HG02763 (cell line): ENCODE data around the gene FCRL6.

ENCODE experiments used
- ATAC-seq: cut with Tn5 transposase; IDR thresholded peaks from one replicate; pipeline ENCODE4 v1.9.1; 2021; ENCODE audit warnings: mild to moderate bottlenecking, moderate library complexity; ENCODE audit not compliant: unreplicated experiment

FCRL6 gene

DNA sequence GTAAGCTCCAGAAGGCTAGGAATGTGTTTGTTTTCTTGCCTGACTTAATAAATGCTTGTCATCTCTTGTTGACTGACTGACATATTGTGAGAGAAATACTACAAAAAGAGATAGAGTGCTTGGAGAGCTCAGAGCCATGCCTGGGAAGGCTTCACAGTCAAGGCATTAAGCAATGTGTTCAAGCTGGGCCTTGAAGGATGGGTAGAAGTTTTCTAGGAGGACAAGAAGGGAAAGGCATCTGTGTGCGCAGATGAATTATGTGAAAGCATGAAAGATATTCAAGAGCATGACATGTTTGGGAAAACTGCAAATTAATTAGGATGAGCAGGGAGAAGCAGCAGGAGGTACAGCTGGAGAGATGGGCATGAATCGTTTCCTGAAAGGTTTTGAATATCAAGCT lies 30.1 kb downstream of the FCRL6 start:
- ATAC-seq = no peak

DNA sequence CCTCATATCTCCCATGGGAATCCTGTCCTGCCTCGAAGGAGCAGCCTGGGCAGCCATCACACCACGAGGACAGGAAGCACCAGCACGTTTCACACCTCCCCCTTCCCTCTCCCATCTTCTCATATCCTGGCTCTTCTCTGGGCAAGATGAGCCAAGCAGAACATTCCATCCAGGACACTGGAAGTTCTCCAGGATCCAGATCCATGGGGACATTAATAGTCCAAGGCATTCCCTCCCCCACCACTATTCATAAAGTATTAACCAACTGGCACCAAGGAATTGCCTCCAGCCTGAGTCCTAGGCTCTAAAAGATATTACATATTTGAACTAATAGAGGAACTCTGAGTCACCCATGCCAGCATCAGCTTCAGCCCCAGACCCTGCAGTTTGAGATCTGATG lies 33.2 kb downstream of the FCRL6 start:
- no peak for ATAC-seq

DNA sequence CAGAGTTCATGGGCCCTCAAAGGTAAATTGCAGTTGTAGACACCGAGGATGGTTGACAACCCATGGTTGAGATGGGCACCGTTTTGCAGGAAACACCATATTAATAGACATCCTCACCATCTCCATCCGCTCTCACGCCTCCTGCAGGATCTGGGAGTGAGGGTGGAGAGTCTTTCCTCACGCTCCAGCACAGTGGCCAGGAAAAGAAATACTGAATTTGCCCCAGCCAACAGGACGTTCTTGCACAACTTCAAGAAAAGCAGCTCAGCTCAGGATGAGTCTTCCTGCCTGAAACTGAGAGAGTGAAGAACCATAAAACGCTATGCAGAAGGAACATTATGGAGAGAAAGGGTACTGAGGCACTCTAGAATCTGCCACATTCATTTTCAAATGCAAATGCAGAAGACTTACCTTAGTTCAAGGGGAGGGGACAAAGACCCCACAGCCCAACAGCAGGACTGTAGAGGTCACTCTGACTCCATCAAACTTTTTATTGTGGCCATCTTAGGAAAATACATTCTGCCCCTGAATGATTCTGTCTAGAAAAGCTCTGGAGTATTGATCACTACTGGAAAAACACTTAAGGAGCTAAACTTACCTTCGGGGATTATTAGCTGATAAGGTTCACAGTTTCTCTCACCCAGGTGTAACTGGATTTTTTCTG lies 33.8 kb downstream of the FCRL6 start:
- ATAC-seq = no peak

DNA sequence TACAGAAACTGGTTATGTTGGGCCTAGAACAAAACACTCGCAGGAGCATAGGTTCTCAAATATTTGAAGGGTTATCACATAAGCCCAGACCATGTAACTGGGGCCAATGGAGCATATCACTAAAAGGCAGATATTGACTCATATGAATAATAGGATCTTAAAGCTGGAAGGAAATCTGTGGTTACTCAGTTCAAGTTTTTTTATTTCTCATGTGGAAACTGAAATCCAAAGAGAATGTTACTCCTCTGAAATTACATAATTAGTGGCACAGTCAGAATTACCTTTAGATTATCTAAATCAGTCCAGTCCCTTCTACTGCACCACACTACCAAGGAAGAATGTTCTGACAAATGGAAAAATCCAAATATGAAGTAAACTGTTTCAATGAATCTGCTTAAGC lies 36.6 kb downstream of the FCRL6 start:
- ATAC-seq = no peak

DNA sequence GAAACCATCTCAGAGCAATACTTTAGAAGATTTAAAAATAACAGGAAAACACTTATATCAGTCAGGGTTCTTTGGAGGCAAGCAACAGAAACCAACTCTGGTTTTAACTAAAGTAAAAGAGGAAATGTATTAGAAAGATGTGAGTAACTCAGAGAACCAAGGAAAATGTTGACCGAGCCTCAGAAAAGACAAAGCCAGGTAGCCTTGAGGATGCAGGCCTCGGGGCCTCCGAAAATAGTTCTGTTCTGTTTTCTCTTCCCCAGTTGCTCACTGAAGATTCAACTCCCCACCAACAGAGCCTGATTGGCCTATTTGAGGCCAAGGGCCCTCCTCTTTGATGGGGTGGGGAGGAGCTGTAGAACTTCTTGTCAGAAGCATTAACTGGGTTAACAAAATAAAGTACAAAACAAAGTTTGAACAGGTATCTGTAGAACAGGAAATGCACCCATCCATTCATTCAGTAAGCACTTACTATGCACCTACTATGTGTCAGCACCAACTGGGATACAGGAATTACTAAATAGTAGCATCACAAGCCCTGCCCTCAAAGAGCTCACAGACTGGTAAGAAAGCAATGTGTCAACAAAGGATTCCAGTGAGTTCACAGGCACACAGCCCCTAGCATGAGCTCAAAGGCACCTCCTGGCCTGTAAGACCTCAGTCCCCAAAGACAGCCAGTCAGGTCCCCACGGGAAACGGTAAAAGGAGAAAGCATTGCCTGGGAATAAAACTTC lies 37.1 kb downstream of the FCRL6 start:
- peak; percentile 47 for ATAC-seq

DNA sequence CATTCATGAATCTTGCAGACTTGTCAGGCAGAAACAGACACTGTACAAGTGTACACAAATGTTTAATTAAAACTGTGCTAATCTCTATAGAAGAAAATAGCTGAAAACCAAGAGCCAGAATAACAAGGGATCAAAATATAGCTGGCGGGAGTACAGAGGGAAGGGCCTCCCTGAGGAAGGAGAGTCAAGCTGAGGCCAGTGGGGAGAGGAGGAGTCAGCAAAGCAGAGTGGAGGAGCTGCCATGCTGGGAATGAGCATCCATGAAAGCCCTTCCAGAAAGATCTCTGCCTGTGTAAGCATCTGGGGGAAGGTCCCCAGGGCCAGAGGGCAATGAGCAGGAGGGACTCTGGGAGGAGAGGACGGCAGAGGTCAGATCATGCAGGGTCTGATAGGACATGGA lies 39.6 kb downstream of the FCRL6 start:
- ATAC-seq = no peak

DNA sequence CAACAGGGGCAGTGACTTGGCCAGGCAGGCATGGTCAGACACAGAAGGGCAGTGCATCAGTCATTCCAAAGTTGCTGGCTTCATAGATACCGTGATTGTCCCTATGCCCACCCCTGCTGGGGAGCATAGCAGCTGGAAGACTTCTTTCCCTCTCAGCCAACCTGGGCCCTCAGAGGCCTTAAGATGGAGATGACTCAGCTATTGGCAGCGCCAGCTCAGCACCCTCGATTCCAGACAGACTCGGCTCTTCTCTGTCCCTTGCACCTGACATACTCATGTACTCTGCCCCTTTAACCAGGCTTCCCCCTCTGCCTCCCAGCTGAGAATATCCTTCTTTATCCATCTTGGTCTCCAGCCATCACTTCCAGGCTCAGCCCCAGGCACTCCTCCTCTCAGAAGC lies 41.3 kb downstream of the FCRL6 start:
- ATAC-seq = no peak

DNA sequence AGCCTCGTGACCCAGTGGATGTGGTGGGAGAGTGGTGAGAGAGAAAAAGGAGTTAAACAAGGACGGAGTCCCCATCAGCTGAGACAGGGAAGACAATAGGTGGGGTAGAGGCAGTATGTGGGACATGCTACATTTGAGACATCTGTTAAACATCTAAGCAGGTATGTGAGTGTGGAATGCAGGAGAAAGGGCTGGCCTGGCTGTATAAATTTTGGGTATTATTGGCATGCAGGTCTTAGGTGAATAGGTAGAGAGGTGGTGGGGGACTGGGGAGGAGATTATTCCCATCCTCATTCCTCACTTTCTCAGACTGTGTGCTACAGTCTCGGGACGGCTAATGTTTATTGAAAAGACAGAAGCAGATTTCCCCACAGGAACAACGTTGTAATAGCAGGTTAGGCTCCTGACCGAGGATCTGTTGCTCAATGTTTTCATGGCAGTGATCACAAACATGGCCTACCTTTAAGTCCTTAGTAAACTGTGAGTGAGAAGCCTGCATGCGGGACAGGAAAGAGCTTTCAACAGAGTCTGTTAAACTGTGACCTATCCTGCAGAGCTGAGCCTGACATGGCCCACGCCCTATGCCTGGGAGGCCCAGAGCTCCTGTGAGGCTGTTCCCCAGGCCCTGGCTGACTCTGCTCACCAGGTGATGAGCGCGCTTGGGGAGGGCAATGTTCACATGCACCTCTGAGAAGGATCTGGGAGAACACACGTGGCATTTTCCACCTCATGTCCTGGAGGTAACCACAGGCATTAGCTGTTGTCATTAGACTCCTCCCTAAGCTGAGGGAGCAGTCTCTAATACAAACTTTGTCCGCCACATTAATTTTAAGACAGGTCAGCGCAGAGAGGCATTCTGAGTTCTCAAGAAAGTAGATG lies 43.8 kb downstream of the FCRL6 start:
- ATAC-seq = no peak

DNA sequence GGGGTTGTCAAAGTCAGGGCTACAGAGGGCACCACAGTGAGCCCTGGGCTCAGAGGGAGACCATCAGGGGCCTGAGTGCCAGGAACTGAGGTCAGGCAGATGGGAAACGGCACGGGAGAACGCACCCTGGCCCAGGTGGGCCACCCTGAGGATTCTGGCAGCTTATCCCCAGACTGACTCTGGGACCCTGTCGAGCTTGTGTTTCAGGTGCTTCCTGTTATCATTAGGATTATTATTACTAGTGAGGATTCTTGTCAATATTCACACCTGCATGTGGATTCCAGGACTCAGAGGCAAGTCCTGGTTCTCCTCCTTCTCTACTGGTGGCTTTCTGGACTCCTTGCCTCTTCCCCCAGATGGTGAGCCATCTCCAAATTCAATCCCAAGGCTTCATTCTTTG lies 45.1 kb downstream of the FCRL6 start:
- ATAC-seq = no peak

DNA sequence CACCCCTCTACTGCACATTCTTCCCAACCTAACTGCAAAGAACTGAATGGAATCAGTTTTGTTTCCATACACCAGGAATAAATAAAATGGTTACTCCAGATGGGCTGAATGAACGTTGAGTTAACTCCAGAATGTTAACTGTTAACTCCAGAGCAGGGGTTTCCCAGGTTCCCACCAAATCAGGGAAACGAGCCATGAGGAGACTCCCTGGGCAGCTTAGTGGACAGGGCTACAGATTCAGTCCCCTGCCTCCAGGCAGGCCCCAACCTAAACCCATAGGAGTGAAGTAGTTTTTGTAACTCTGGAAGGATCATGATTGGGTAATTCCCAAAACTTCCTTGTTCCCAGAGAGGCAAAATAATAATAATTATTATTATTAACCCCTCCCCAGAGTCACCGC lies 46.2 kb downstream of the FCRL6 start:
- no peak for ATAC-seq

DNA sequence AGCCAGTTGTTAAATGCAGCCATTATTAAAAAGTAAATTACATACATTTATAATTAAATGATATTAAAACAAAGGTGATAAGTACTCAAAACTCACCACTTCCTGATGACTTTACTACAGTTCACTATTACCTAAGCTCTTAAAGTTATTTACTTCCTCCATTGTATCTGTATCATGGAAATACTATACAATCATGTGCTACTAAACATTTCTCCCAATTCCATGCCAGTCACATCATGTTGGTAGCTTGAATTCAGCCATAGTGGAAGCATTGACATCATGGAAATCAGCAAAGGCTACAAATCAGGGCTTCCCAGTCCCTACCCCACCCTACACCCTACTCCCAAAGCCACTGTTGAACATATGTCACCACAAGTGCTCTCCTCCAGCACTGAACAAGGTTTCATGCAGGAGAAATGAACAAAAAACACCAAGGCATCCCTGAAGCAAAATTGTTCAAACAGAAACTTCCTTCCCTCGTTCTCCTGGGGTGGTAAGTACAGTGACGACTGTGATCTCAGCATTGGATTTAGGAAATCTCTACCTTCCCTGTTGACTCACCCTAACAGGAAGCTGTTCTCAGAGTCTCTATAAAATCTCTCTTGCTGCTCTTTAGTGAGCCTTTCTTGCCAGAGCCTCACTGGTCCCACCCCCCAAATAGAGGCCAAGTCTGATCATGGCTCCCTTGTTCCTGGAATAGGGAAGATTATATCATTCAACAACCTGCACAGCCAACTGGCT lies 47.6 kb downstream of the FCRL6 start:
- ATAC-seq = no peak

DNA sequence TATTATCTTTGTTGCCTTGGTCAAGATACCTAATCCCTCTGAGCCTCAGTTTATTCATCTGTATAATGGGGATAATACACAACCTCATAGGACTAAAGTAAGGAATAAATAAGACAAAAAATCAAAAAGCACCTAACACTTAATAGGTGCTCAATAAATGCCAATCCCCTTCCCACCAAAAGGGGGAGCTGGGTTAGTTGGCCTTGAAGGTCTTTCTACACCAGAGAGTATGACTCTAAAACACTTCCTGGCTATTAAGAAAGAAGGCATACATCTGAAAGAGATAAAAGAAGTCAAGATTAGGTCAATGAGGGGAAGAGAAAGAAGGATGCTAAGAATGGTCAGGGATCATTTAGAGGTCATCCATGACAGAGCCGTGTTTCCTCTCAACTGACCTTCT lies 49.2 kb downstream of the FCRL6 start:
- no peak for ATAC-seq

DNA sequence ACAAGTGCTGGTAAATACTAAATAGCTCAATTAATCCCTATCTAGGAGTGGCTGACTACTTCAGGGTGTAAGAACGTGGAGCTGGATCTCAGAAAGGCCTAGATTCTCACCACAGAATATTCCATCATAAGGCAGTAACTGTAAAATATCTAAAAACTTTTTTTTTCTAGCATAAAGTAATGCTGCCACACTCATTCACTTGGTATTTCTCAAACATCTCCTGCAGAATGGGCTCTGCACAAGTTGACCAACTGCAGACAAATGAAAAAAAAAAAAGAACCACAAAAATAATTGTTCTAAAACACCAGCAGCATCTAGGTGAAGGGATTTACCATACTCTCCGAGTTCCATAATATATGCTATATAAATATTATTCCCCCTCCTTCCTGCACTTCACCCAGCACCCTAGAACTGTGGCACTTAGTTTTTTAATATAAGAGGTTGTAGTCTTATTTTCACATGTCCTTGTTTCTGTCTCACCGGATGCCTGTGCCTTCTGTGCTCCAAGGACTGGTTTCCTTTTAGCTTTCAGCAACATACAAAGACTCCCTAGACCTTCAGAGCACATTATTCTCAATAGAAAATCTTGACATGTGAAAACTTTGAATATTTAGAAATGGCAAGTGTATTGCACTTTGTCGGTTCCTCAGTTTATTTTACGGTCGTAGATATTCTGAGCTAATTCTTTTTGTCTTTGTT lies 51.4 kb downstream of the FCRL6 start:
- no peak for ATAC-seq

DNA sequence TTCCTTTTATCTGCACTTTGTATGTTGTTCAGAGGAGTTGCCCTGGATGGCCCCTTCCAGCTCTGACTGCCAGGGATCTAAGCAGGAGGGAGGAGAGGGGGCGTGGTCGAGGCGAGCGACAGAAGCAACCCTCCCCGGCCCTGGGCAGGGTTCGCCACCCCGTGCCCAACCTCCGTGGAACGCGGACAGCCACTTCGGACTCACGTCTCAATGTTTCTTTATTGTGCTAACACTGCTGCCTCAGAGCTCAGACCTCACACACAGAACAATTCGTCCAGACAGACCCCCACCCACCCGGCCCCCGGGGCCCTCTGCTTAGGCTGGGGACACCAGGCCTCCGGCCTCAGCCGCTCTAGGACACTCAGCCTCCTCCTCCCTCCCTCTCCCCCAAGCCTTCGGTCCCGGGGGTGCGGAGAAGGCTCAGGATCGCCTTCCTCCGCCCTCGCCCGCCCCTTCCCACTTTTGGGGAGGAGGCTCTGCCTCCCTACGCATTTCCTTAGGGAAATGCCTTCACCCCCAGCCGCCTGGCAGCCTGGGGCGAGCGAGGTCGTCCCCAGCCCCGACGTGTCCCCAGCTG lies 52.0 kb downstream of the FCRL6 start:
- no peak for ATAC-seq

DNA sequence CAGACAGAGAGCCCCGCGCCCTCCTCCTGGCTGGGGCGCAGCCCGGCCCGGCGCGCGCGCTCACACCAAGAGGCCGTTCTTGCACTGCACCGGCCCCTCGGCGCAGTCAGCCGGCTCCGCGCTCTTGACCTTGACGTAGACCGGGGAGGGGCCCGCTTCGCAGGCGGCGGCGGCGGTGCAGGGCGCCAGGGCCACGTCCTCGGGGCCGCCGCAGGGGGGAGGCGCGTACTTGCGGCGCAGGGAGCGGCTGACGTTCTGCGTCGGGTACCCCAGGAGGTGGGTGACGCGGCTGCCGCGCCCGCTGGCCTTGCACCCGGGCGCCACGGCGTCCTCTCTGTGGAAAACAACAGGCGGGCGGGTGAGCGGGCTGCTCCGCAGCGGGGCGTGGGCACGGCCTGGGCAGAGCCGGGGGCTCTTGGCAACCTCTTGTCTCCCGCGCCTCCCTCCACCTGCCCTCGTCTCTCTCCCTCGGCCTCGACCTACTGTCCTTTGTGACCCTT lies 52.6 kb downstream of the FCRL6 start:
- no peak for ATAC-seq

DNA sequence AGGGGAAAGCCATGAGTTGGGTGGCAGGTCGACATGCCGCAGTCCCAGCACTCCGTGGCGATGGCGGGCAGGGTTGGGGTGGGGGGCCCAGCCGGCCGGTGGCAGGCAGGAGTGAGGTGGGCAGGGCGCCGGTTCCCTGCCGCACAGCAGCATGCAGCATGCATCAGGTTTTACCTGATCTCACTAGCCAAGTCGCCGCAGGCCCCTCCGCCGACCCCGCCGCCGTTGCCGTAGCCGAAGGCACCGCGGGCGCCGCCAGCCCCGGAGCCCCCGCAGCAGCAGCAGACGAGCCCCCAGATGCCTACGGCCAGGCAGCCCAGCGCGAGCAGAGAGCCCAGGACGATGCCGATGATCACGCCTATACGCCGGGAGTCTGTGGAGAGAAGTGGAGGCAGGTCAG lies 53.5 kb downstream of the FCRL6 start:
- ATAC-seq = no peak

DNA sequence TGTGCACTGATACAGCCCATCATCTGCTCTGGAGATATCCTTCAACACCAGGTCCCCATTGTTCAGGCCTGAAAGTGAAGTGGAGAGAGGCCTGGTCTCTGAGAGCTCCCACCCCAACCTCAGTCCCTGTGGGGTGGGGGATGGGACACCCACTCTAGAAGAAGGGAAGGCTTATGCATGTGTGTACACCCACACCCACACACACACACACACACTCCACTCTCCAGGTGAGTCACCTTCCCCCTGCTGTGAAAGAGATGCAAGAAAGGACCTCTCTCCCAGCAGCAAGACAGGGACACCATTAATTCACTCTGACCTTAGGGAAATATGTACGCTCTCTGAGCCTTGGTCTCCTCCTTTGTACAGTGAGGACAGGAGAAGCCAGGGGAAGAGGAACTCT lies 54.4 kb downstream of the FCRL6 start:
- ATAC-seq = no peak

DNA sequence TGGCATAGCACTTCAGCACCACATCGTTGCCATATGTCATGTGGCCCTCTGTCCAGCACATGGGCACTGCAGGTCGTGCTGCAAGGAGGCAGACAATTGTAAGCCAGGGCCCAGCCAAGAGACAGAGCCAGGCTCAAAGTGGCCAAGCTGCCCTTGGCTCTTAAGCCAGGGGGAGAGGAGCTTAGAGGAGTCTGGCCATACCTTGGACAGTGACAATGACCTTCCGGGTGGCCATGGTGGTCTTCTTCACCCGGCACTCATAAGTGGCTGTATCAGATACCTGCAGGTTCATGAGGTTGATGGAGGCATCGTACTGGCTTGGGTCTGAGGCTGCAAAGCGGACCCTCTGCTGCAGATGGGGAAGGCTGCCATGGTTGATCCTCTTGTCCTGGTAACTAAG lies 55.7 kb downstream of the FCRL6 start:
- ATAC-seq = no peak

DNA sequence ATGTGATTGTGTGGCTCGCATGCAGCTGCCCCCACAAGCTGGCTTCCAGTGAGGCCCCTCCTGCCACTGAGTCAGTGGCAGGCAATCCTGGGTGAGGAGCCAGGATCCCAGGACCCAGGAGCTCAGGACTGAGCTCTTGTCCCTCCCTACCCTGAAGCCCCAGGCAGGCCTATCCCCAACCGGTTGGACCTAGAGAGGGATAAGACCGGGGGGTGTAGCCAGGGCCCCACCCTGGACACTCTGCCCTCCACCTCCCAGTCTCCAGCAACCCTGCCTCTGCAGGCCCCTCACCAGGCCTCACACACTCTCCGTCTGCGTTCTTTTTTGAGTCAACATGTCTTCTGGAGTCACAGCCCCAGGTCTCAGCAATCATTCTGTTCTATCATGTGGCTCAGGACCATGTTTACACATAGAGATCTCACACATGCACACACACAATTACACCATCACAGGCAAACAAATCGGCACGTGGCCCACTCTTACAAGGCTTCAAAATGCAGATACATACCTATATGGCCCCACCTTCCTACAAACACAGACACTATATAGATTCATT lies 57.7 kb downstream of the FCRL6 start:
- ATAC-seq = no peak

DNA sequence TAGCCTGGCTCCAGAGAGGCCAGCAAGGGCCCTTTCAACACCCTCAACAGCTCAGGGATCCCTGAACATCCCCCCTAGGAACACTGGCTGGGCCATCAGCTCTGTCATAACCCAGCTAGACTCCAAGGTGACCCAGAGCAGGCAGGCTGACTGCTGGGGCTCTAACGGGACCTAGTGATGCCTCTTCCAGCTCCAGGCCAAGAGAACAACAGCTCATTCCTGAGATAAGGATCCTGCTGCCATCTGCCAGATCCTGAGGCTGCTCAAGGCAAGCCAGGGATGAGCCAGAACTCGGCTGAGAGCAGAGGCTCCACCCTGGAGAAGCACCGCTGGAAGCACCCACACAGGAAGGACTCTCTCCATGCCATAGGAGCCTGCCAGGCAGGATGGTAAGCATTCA lies 58.3 kb downstream of the FCRL6 start:
- ATAC-seq = no peak
